Gastrocnemius medialis (tissue), 4 donors: ENCODE data around the gene MEF2B. TPM values are rescaled to one million over a fixed set of nuclear protein-coding genes. Genes with fewer than 3 reads are reported as not detected.

Experiments used
- ATAC-seq, 2 donors: fragments of 150-250 bp; one replicate each; pipeline ENCODE4 v1.9.1; 2016
- DNase-seq, 2 donors: peaks; one replicate each; pipeline ENCODE4 v3.0.0-alpha.2; 2019
- H3K27ac ChIP-seq, 4 donors: fragments of 200-600 bp; sonication (generic); 1 replicate in 1 of 4; 2 replicates in 3 of 4; pipeline ENCODE4 v1.5.1; 2016 to 2018; ENCODE audit warnings: mild to moderate bottlenecking in 2 of 4, moderate library complexity in 1 of 4
- H3K27me3 ChIP-seq, 3 donors: fragments of 200-600 bp; sonication (generic) in 2 of 3; 1 replicate in 1 of 3; 2 replicates in 2 of 3; pipeline versions ENCODE4 v1.5.1 to v1.6.0; 2016 to 2019; ENCODE audit warnings: mild to moderate bottlenecking in 1 of 3, moderate library complexity in 1 of 3
- H3K36me3 ChIP-seq, 2 donors: fragments of 200-600 bp; sonication (generic) in 1 of 2; one replicate each; pipeline ENCODE4 v1.5.1; 2017 to 2018
- H3K4me1 ChIP-seq, 2 donors: fragments of 200-600 bp; sonication (generic) in 1 of 2; one replicate each; pipeline ENCODE4 v1.5.1; 2016 to 2017; ENCODE audit warnings: mild to moderate bottlenecking in 2 of 2
- H3K4me3 ChIP-seq, 4 donors: fragments of 200-600 bp; sonication (generic) in 3 of 4; 1 replicate in 1 of 4; 2 replicates in 3 of 4; pipeline ENCODE4 v1.5.1; 2016 to 2019; ENCODE audit warnings: mild to moderate bottlenecking in 2 of 4
- H3K9me3 ChIP-seq, 3 donors: fragments of 200-600 bp; sonication (generic) in 2 of 3; 1 replicate in 1 of 3; 2 replicates in 2 of 3; pipeline ENCODE4 v1.5.1; 2016 to 2019
- CTCF ChIP-seq, 5 experiments: fragments of 450-650 bp in 3 of 5; fragments of 200-600 bp in 2 of 5; sonication (generic) in 2 of 5; IDR thresholded peaks in 4 of 5; conservative IDR thresholded peaks in 1 of 5; 1 replicate in 4 of 5; 2 replicates in 1 of 5; pipeline ENCODE4 v1.5.1; 2016 to 2019; ENCODE audit warnings: antibody characterized with exemption in 5 of 5, mild to moderate bottlenecking in 3 of 5, moderate library complexity in 3 of 5
- POLR2A ChIP-seq, 2 donors: fragments of 450-650 bp; IDR thresholded peaks; one replicate each; pipeline ENCODE4 v1.6.1; 2017; ENCODE audit warnings: antibody characterized with exemption in 2 of 2, mild to moderate bottlenecking in 2 of 2, moderate library complexity in 2 of 2
- in situ Hi-C, 4 donors: fragments of 200-750 bp; cut with MboI; loops; one replicate each; pipeline versions ENCODE4 v1.15.0 to v1.8.0; 2017; ENCODE audit warnings: low sequenced_read_pairs in 4 of 4
- intact Hi-C: fragments of 100-400 bp; cut with DNase I; formaldehyde crosslinking; loops from one replicate; pipeline ENCODE4 v1.15.1; 2023; ENCODE audit warnings: low total_unique reads
- total RNA-seq, 4 donors: library from RNA; depleted of rRNA; stranded (reverse); fragments of >200 nt; gene quantifications; one replicate each; pipeline versions ENCODE4 v1.1.0 to v1.2.3, GENCODE V29; 2016

MEF2B gene
- total RNA-seq, 4 donors from 2014 or later = 0.68 to 1.6 TPM; not detected in 2

- no peaks in the 10 kb centered on the region for H3K27me3 ChIP-seq
- intact Hi-C loops (loop anchor here (2.0 to 10.0 kb wide), 4 partner anchors 57 to 211 kb away; partner anchors contain the start of genes GATAD2A, MAU2, SLC25A42 and SUGP1), in situ Hi-C loops (no loop called here)
- peaks cover 0 to 24% of the 10 kb centered on the region in 2 donors for H3K36me3 ChIP-seq
- H3K4me1 ChIP-seq = peaks cover 30 to 44% of the 10 kb centered on the region in 2 donors
- no peaks in the 10 kb centered on the region for H3K9me3 ChIP-seq
- TF ChIP-seq CTCF (IDR thresholded peaks at IDR 0.05 in 4 of 5, conservative IDR thresholded peaks at IDR 0.05 in 1 of 5) (no peak), POLR2A (IDR thresholded peaks at IDR 0.05) (no peak)
- H3K27ac ChIP-seq = peak overlapping the region; percentile 99 to 100 (median 100)
- ATAC-seq (no peak), DNase-seq (no peak)
- H3K4me3 ChIP-seq = peak overlapping the region in 3 of 4 donors; percentile 83 to 99 (median 88)
These were observed 23.9 kb upstream of the MEF2B start for GRCh38 chr19:19193926-19194325.

- Histone ChIP-seq H3K9me3 (no peaks in the 10 kb centered on the region), H3K36me3 (peaks cover 0 to 15% of the 10 kb centered on the region in 2 donors), H3K27ac (peak overlapping the region; percentile 99 to 100 (median 100)), H3K4me3 (peak overlapping the region; percentile 83 to 99 (median 86)), H3K27me3 (no peaks in the 10 kb centered on the region), H3K4me1 (peaks cover 30 to 44% of the 10 kb centered on the region in 2 donors)
- intact Hi-C loops = loop anchor here (1.0 to 10.0 kb wide), 6 partner anchors 10 to 323 kb away; partner anchors contain the start of genes GATAD2A, MAU2, NDUFA13 and NR2C2AP
- in situ Hi-C loops = no loop called here
- DNase-seq (no peak), ATAC-seq (no peak)
- TF ChIP-seq POLR2A (IDR thresholded peaks at IDR 0.05) (no peak), CTCF (IDR thresholded peaks at IDR 0.05 in 4 of 5, conservative IDR thresholded peaks at IDR 0.05 in 1 of 5) (no peak)
These were observed 22.9 kb upstream of the MEF2B start for GRCh38 chr19:19192910-19193423.

- peak within 1 kb of the TSS; percentile 83 to 99 (median 92) for H3K4me3 ChIP-seq
- intact Hi-C loops = loop anchor here (1.0 to 10.0 kb wide), 6 partner anchors 11 to 324 kb away; partner anchors contain the start of genes GATAD2A, MAU2, NDUFA13 and NR2C2AP
- DNase-seq = peak; percentile 99 to 100
- peak; percentile 98 to 100 for ATAC-seq
- H3K36me3 ChIP-seq = peaks cover 0 to 8% of the 10 kb centered on the region in 2 donors
- H3K4me1 ChIP-seq = peaks cover 30 to 44% of the 10 kb centered on the region in 2 donors
- H3K27ac ChIP-seq = peak within 1 kb of the TSS; percentile 99 to 100 (median 100)
- TF ChIP-seq POLR2A (IDR thresholded peaks at IDR 0.05) (peak; percentile 67 to 79), CTCF (IDR thresholded peaks at IDR 0.05 in 4 of 5, conservative IDR thresholded peaks at IDR 0.05 in 1 of 5) (peak in 2 of 5 experiments; percentile 9 to 18)
- in situ Hi-C loops = no loop called here
- no peaks in the 10 kb centered on the region for H3K9me3 ChIP-seq
- no peaks in the 10 kb centered on the region for H3K27me3 ChIP-seq
These were observed 22.2 kb upstream of the MEF2B start, which contains the start of the genes BORCS8 and RFXANK for GRCh38 chr19:19192078-19192882. BORCS8 (minus strand) TSS chr19:19192152; CDS start chr19:19192117, 35 bp downstream. RFXANK (plus strand) TSS chr19:19192258; CDS start chr19:19193947, 1,689 bp downstream.

- in situ Hi-C loops = no loop called here
These were observed 21.7 kb upstream of the MEF2B start for GRCh38 chr19:19191768-19192077.

More at GRCh38 chr19:19191768-19192077, 21.7 kb upstream of the MEF2B start:
- intact Hi-C loops = loop anchor here (1.0 to 10.0 kb wide), 6 partner anchors 12 to 325 kb away; partner anchors contain the start of genes GATAD2A, MAU2, NDUFA13 and NR2C2AP
- Histone ChIP-seq H3K36me3 (peaks cover 0 to 2% of the 10 kb centered on the region in 2 donors), H3K4me1 (peaks cover 30 to 44% of the 10 kb centered on the region in 2 donors), H3K27ac (peak overlapping the region; percentile 99 to 100 (median 100)), H3K27me3 (no peaks in the 10 kb centered on the region), H3K9me3 (no peaks in the 10 kb centered on the region), H3K4me3 (peak overlapping the region; percentile 83 to 99 (median 92))
- no peak for DNase-seq
- TF ChIP-seq CTCF (IDR thresholded peaks at IDR 0.05 in 4 of 5, conservative IDR thresholded peaks at IDR 0.05 in 1 of 5) (no peak), POLR2A (IDR thresholded peaks at IDR 0.05) (no peak)
- ATAC-seq = no peak
